Loucy (cell line): ENCODE measurements around the gene DVL2.

Experiments
- H2AFZ ChIP-seq: fragments of 200-600 bp; sonication (generic); 2 replicates; pipeline ENCODE4 v1.6.0; 2016; ENCODE audit warnings: antibody characterized with exemption, mild to moderate bottlenecking, low read length, moderate library complexity
- H3F3A ChIP-seq: fragments of 200-600 bp; 2 replicates; pipeline ENCODE4 v1.6.0; 2016; ENCODE audit warnings: antibody characterized with exemption, low read depth, mild to moderate bottlenecking
- H3K27me3 ChIP-seq: fragments of 200-600 bp; sonication (generic); 2 replicates; pipeline ENCODE4 v1.6.1; 2014; ENCODE audit warnings: low read length, mild to moderate bottlenecking; ENCODE audit not compliant: insufficient read depth, poor library complexity, severe bottlenecking
- H3K36me3 ChIP-seq: fragments of 200-600 bp; sonication (generic); 2 replicates; pipeline ENCODE4 v1.6.1; 2016; ENCODE audit warnings: low read length; ENCODE audit not compliant: insufficient read depth
- H3K4me1 ChIP-seq: fragments of 200-600 bp; sonication (generic); 2 replicates; pipeline ENCODE4 v1.5.1; 2014; ENCODE audit warnings: low read length, mild to moderate bottlenecking; ENCODE audit not compliant: insufficient read depth, poor library complexity, severe bottlenecking
- H3K4me2 ChIP-seq: fragments of 200-600 bp; sonication (generic); 2 replicates; pipeline ENCODE4 v1.6.0; 2014; ENCODE audit warnings: antibody characterized with exemption, low read length, low read depth, mild to moderate bottlenecking; ENCODE audit not compliant: poor library complexity, severe bottlenecking
- H3K4me3 ChIP-seq: fragments of 200-600 bp; sonication (generic); 2 replicates; pipeline ENCODE4 v1.5.1; 2014; ENCODE audit warnings: low read length, mild to moderate bottlenecking, mixed read lengths; ENCODE audit not compliant: poor library complexity, severe bottlenecking
- H3K79me2 ChIP-seq: fragments of 200-600 bp; sonication (generic); 2 replicates; pipeline ENCODE4 v1.6.1; 2014; ENCODE audit warnings: low read length; ENCODE audit not compliant: insufficient read depth
- H3K9ac ChIP-seq: fragments of 200-600 bp; sonication (generic); 2 replicates; pipeline ENCODE4 v1.6.0; 2014; ENCODE audit warnings: mild to moderate bottlenecking, low read depth, low read length, moderate library complexity; ENCODE audit not compliant: poor library complexity, severe bottlenecking
- H3K9me2 ChIP-seq: fragments of 200-600 bp; sonication (generic); replicated peaks from 2 replicates; pipeline ENCODE4 v1.6.1; 2016; ENCODE audit warnings: low read depth, low read length, mixed read lengths
- H3K9me3 ChIP-seq: fragments of 200-600 bp; sonication (generic); 2 replicates; pipeline ENCODE4 v1.6.1; 2014; ENCODE audit warnings: mild to moderate bottlenecking, antibody characterized with exemption, low read length, low read depth; ENCODE audit not compliant: insufficient read depth
- H4K20me1 ChIP-seq: fragments of 200-600 bp; sonication (generic); 2 replicates; pipeline ENCODE4 v1.6.0; 2014; ENCODE audit warnings: antibody characterized with exemption, low read length, mild to moderate bottlenecking; ENCODE audit not compliant: insufficient read depth, poor library complexity, severe bottlenecking
- EZH2phosphoT487 ChIP-seq: fragments of 200-600 bp; IDR thresholded peaks from 2 replicates; pipeline ENCODE4 v1.6.1; 2018; ENCODE audit warnings: antibody characterized with exemption, mild to moderate bottlenecking, moderate library complexity, borderline replicate concordance
- TF ChIP-seq, protein P1 (sequence below): fragments of 200-600 bp; sonication (generic); conservative IDR thresholded peaks from 2 replicates; pipeline ENCODE4 v1.5.1; 2014; ENCODE audit warnings: mild to moderate bottlenecking, antibody characterized with exemption, low read length

DVL2 gene

GRCh38 chr17:7229504-7229903 lies 4.8 kb downstream of the DVL2 start:
- Histone ChIP-seq H3K9me2 (no peaks in the 10 kb centered on the region), H3K4me2 (no peak overlapping the region), H3K9ac (no peak overlapping the region), H3K79me2 (peaks cover 58% of the 10 kb centered on the region), H3F3A (no peaks in the 10 kb centered on the region), H3K4me1 (peaks cover 17% of the 10 kb centered on the region), H3K9me3 (no peaks in the 10 kb centered on the region), H2AFZ (no peak overlapping the region), H3K4me3 (no peak overlapping the region), H4K20me1 (peaks cover 15% of the 10 kb centered on the region), H3K27me3 (no peaks in the 10 kb centered on the region), H3K36me3 (peaks cover 42% of the 10 kb centered on the region; the same call in 1 of the 2 replicates)
- TF ChIP-seq, protein P1, sequence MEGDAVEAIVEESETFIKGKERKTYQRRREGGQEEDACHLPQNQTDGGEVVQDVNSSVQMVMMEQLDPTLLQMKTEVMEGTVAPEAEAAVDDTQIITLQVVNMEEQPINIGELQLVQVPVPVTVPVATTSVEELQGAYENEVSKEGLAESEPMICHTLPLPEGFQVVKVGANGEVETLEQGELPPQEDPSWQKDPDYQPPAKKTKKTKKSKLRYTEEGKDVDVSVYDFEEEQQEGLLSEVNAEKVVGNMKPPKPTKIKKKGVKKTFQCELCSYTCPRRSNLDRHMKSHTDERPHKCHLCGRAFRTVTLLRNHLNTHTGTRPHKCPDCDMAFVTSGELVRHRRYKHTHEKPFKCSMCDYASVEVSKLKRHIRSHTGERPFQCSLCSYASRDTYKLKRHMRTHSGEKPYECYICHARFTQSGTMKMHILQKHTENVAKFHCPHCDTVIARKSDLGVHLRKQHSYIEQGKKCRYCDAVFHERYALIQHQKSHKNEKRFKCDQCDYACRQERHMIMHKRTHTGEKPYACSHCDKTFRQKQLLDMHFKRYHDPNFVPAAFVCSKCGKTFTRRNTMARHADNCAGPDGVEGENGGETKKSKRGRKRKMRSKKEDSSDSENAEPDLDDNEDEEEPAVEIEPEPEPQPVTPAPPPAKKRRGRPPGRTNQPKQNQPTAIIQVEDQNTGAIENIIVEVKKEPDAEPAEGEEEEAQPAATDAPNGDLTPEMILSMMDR = no peak
- TF ChIP-seq EZH2phosphoT487 = no peak

GRCh38 chr17:7228920-7229319 lies 5.4 kb downstream of the DVL2 start:
- Histone ChIP-seq H3K4me2 (no peak overlapping the region), H2AFZ (no peak overlapping the region), H3K9ac (no peak overlapping the region), H3K4me3 (no peak overlapping the region), H3F3A (no peaks in the 10 kb centered on the region), H3K36me3 (peaks cover 46% of the 10 kb centered on the region; the same call in 1 of the 2 replicates), H4K20me1 (peaks cover 15% of the 10 kb centered on the region), H3K27me3 (no peaks in the 10 kb centered on the region), H3K9me3 (no peaks in the 10 kb centered on the region), H3K4me1 (peaks cover 17% of the 10 kb centered on the region), H3K79me2 (peaks cover 54% of the 10 kb centered on the region), H3K9me2 (no peaks in the 10 kb centered on the region)
- TF ChIP-seq, protein P1 = no peak
- no peak for TF ChIP-seq EZH2phosphoT487

- no peak overlapping the region for H2AFZ ChIP-seq
- no peaks in the 10 kb centered on the region for H3K9me3 ChIP-seq
- H3K27me3 ChIP-seq = no peaks in the 10 kb centered on the region
- peaks cover 63% of the 10 kb centered on the region; the same call in 1 of the 2 replicates for H3K36me3 ChIP-seq
- H3K4me2 ChIP-seq = no peak overlapping the region
- no peak overlapping the region for H3K4me3 ChIP-seq
- no peaks in the 10 kb centered on the region for H3F3A ChIP-seq
- H3K9me2 ChIP-seq = no peaks in the 10 kb centered on the region
- H3K79me2 ChIP-seq = peaks cover 35% of the 10 kb centered on the region
- H3K4me1 ChIP-seq = peaks cover 6% of the 10 kb centered on the region
- peaks cover 6% of the 10 kb centered on the region for H4K20me1 ChIP-seq
- H3K9ac ChIP-seq = no peak overlapping the region
- no peak for TF ChIP-seq EZH2phosphoT487
- TF ChIP-seq, protein P1 = no peak
Measured at GRCh38 chr17:7226721-7227710, 7.3 kb downstream of the DVL2 start.
